ENCODE measurements around the gene SYNGR2. TPM values are rescaled to one million over a fixed set of nuclear protein-coding genes. Genes with fewer than 3 reads are reported as not detected.

The SYNGR2 gene
- total and polyA plus RNA-seq, 2 experiments from 2014 or later: 46.9 to 61.6 TPM

GRCh38 chr17:78132084-78132676, 36.2 kb upstream of the SYNGR2 start:
- H3K27me3 ChIP-seq (ENCODE audit: insufficient read depth): peaks cover 22% of the 10 kb centered on the region
- H3K9me3 Mint-ChIP-seq: no peaks in the 10 kb centered on the region
- peaks cover 25% of the 10 kb centered on the region for H3K4me1 ChIP-seq (ENCODE audit: insufficient read depth)
- H3K4me1 Mint-ChIP-seq: peaks cover 18% of the 10 kb centered on the region
- peak overlapping the region; percentile 63 for H3K4me3 ChIP-seq
- TF ChIP-seq POLR2AphosphoS5 (IDR thresholded peaks at IDR 0.05; ENCODE audit: low read depth) (peak; percentile 52), STAT1 (IDR thresholded peaks at IDR 0.05; ENCODE audit: unreplicated experiment) (no peak), ZNF331 (CRISPR knock-in tag; IDR thresholded peaks at IDR 0.05; ENCODE audit: low read depth) (no peak), EZH2 (IDR thresholded peaks at IDR 0.05; ENCODE audit: low read depth, unreplicated experiment) (no peak), JUNB (IDR thresholded peaks at IDR 0.05; ENCODE audit: unreplicated experiment) (no peak)
- no peaks in the 10 kb centered on the region for H3K36me3 ChIP-seq (ENCODE audit: insufficient read depth)
- H3K9me2 ChIP-seq (ENCODE audit: insufficient read depth): no peaks in the 10 kb centered on the region
- H3K27me3 Mint-ChIP-seq (ENCODE audit: insufficient read depth, low read depth, poor library complexity): peaks cover 35% of the 10 kb centered on the region
- DNase-seq (ENCODE audit: low spot score) (peak; percentile 77), ATAC-seq (peak; percentile 16)
- H3K4me2 ChIP-seq: peak overlapping the region; percentile 81
- no peak overlapping the region for H3K27ac Mint-ChIP-seq
- H3K27ac ChIP-seq (ENCODE audit: low read depth): no peak overlapping the region
- peaks cover under 1% of the 10 kb centered on the region; the same call in 1 of the 3 replicates for H3K36me3 Mint-ChIP-seq (ENCODE audit: low read depth)
- H3K79me2 ChIP-seq (replicated peaks; ENCODE audit: insufficient read depth): 0 out of 2 replicates have a peak, but pooled peaks cover 1% of the 10 kb centered on the region
- H3K4me3 Mint-ChIP-seq: peak overlapping the region; percentile 59; the same call in 2 of the 3 replicates
- H3F3A ChIP-seq (replicated peaks; ENCODE audit: low read depth): peaks cover 10% of the 10 kb centered on the region; the same call in 1 of the 2 replicates
- H4K20me1 ChIP-seq (replicated peaks; ENCODE audit: insufficient read depth): no peaks in the 10 kb centered on the region
- H2AFZ ChIP-seq: peak overlapping the region; percentile 10; the same call in 1 of the 2 replicates

GRCh38 chr17:78132767-78133178, 35.6 kb upstream of the SYNGR2 start:
- H3K9me2 ChIP-seq (ENCODE audit: insufficient read depth): no peaks in the 10 kb centered on the region
- peak overlapping the region; percentile 10; the same call in 1 of the 2 replicates for H2AFZ ChIP-seq
- H3K4me1 Mint-ChIP-seq: peaks cover 16% of the 10 kb centered on the region
- H3K27me3 ChIP-seq (ENCODE audit: insufficient read depth): peaks cover 22% of the 10 kb centered on the region
- no peak overlapping the region for H3K27ac ChIP-seq (ENCODE audit: low read depth)
- no peaks in the 10 kb centered on the region for H4K20me1 ChIP-seq (replicated peaks; ENCODE audit: insufficient read depth)
- H3K36me3 ChIP-seq (ENCODE audit: insufficient read depth): no peaks in the 10 kb centered on the region
- peaks cover 25% of the 10 kb centered on the region for H3K4me1 ChIP-seq (ENCODE audit: insufficient read depth)
- peak overlapping the region; percentile 81; the same call in 1 of the 2 replicates for H3K4me2 ChIP-seq
- peaks cover 14% of the 10 kb centered on the region; the same call in 1 of the 2 replicates for H3F3A ChIP-seq (replicated peaks; ENCODE audit: low read depth)
- peaks cover 35% of the 10 kb centered on the region for H3K27me3 Mint-ChIP-seq (ENCODE audit: insufficient read depth, low read depth, poor library complexity)
- no peak overlapping the region; the same call in 1 of the 2 replicates for H3K4me3 ChIP-seq
- H3K36me3 Mint-ChIP-seq (ENCODE audit: low read depth): no peaks in the 10 kb centered on the region
- H3K9me3 Mint-ChIP-seq: no peaks in the 10 kb centered on the region
- ATAC-seq (no peak), DNase-seq (ENCODE audit: low spot score) (no peak)
- H3K4me3 Mint-ChIP-seq: peak overlapping the region; percentile 41; the same call in 2 of the 3 replicates
- no peak overlapping the region for H3K27ac Mint-ChIP-seq
- no peaks in the 10 kb centered on the region for H3K79me2 ChIP-seq (replicated peaks; ENCODE audit: insufficient read depth)
- TF ChIP-seq ZNF331 (CRISPR knock-in tag; IDR thresholded peaks at IDR 0.05; ENCODE audit: low read depth) (no peak), ZNF462 (CRISPR knock-in tag; IDR thresholded peaks at IDR 0.05) (no peak), EZH2 (IDR thresholded peaks at IDR 0.05; ENCODE audit: low read depth, unreplicated experiment) (no peak), POLR2AphosphoS5 (IDR thresholded peaks at IDR 0.05; ENCODE audit: low read depth) (no peak), ETS1 (IDR thresholded peaks at IDR 0.05) (no peak), CREB1 (CRISPR knock-in tag; IDR thresholded peaks at IDR 0.05; ENCODE audit: low read depth) (no peak), JUNB (IDR thresholded peaks at IDR 0.05; ENCODE audit: unreplicated experiment) (no peak), REST (IDR thresholded peaks at IDR 0.05; ENCODE audit: unreplicated experiment) (no peak), ZNF114 (CRISPR knock-in tag; IDR thresholded peaks at IDR 0.05) (no peak)
